Measurements from ENCODE around the gene ABCC1.

Gene ABCC1

DNA sequence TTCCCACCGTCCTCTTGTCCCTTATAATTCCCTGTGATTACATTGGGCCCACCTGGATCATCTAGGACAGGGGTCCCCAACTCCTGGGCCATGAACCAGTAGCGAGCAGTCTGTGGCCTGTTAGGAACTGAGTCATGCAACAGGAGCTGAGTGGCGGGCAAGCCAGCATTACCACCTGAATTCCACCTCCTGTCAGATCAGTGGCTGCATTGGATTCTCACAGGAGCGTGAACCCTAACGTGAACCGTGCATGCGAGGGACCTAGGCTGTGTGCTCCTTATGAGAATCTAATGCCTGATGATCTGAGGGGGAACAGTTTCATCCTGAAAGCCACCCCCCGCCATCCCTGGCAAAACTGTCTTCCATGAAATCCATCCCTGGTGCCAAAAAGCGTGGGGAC is 36.8 kb downstream of the ABCC1 start:
- H3K27ac ChIP-seq = no peak overlapping the region
- no peak for TF ChIP-seq ZFX (IDR thresholded peaks at IDR 0.05; ENCODE audit: borderline replicate concordance)
- TF ChIP-seq, protein P1, sequence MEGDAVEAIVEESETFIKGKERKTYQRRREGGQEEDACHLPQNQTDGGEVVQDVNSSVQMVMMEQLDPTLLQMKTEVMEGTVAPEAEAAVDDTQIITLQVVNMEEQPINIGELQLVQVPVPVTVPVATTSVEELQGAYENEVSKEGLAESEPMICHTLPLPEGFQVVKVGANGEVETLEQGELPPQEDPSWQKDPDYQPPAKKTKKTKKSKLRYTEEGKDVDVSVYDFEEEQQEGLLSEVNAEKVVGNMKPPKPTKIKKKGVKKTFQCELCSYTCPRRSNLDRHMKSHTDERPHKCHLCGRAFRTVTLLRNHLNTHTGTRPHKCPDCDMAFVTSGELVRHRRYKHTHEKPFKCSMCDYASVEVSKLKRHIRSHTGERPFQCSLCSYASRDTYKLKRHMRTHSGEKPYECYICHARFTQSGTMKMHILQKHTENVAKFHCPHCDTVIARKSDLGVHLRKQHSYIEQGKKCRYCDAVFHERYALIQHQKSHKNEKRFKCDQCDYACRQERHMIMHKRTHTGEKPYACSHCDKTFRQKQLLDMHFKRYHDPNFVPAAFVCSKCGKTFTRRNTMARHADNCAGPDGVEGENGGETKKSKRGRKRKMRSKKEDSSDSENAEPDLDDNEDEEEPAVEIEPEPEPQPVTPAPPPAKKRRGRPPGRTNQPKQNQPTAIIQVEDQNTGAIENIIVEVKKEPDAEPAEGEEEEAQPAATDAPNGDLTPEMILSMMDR (IDR thresholded peaks at IDR 0.05) = no peak

DNA sequence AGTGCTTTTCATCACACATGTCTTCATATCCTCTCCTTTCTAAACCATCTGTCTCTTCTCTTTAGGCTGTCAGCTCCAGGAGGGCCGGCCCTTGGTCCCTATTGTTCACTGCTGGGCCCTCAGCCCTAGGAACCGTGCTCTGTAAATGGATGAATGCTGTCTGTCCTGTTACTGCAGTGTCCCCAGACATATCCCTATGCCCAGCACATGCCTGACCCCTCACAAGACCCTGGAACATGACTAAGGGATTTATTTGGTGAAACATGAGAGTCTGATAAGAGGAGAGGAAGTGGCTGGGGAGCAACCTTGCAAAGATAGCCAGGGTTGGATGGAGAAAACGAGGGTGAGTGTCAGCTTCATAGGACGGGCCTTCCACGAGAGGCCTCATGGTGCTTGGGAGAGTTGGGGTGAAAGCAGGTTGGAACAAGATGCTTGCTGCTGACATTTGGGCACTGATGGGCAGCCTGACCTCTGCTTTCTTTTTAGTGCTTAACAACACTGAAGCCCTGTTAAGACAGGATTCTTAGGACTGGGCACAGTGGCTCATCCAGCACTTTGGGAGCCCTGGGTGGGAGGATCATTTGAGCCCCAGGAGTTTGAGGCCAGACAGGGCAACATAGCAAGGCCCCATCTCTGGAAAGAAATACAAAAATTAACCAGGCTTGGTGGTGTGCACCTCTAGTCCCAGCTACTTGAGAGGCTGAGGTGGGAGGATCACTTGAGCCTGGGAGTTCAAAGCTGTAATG is 39.0 kb downstream of the ABCC1 start:
- no peak for TF ChIP-seq ZFX (IDR thresholded peaks at IDR 0.05; ENCODE audit: borderline replicate concordance)
- TF ChIP-seq, protein P1 (IDR thresholded peaks at IDR 0.05) = no peak
- no peak overlapping the region for H3K27ac ChIP-seq

DNA sequence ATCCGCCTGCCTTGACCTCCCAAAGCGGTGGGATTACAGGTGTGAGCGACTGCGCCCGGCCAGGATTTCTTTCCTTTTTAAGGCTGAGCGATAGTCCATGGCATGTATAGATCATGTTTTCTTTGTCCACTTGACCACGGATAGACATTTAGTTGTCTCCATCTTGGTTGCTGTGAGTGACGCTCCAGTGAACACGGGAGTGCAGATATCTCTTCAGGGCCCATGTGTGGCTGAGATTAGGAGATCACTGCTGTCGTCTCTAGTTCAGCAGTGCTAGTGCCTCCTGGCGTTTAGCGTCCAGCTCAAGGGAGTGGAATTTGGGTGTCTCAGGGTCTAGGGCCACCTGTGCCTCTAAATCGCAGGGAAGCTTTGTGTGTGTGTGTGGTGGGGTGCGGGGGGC is 41.5 kb downstream of the ABCC1 start:
- TF ChIP-seq, protein P1 (IDR thresholded peaks at IDR 0.05) = no peak
- TF ChIP-seq ZFX (IDR thresholded peaks at IDR 0.05; ENCODE audit: borderline replicate concordance) = no peak
- no peak overlapping the region for H3K27ac ChIP-seq

DNA sequence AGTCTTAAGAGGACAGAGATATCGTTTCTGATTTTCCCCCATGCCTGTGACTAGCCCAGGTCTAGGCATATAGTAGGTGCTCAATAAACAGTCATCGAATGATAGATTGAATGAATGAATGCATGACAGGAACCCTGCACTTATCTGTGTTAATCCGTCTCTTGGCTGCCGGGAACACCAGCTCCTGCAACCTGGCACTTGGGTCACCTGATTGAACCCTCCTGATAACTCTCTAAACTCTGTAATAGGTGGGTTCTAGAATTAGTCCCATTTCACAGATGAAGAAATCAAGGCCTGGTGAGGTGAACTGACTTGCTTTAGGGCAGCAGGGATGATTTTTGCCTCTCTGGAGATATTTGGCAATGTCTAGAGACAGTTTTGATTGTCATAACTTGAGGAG is 43.7 kb downstream of the ABCC1 start:
- TF ChIP-seq ZFX (IDR thresholded peaks at IDR 0.05; ENCODE audit: borderline replicate concordance) = no peak
- TF ChIP-seq, protein P1 (IDR thresholded peaks at IDR 0.05) = no peak
- no peak overlapping the region for H3K27ac ChIP-seq

DNA sequence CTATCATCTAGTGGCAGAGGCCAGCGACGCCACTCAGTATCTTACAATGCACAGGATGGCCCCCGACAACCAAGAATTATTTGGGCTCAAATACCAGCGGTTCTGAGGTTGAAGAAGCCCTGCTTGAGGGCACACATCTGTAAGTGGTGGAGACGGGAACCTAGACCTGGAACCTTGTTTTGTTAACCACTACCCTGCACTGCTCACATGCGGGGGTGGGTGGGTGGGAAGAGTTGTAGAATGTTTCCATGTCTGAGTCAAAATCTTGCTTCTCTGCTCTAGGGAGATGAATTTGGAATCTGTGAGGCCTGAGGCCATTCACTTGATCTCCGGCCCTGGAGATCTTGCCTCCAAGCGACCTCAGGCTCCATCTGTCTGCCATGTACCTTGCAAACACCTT is 44.1 kb downstream of the ABCC1 start:
- TF ChIP-seq ZFX (IDR thresholded peaks at IDR 0.05; ENCODE audit: borderline replicate concordance) = no peak
- TF ChIP-seq, protein P1 (IDR thresholded peaks at IDR 0.05) = no peak
- no peak overlapping the region for H3K27ac ChIP-seq

DNA sequence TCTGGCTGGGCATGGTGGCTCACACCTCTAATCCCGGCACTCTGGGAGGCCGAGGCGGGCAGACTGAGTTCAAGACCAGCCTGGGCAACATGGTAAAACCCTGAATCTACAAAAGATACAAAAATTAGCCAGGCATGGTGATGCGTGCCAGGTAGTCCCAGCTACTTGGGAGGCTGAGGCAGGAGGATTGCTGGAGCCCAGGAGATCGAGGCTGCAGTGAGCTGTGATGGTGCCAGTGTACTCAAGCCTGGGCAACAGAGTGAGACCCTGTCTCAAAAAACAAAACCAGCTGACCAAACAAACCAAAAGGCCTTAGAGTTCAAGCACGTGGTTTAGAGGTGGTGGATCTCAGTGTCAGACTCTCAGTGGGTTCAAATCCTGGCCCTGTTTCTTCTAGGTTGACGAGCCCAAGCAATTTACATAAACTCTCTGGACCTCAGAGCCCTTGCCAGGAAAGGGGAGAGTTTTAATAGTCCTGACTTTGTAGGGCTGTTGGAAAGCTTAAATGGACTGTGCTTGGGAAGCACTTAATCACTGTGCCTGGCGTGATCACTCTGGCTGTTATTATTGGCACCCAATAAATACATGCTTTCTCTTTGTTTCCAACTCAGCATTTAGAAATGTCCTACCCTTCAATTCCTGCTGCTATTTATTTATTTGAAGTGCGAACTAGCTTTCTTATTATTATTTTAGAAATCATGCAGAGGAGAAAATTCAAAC is 44.7 kb downstream of the ABCC1 start:
- H3K27ac ChIP-seq = no peak overlapping the region

More for the DNA sequence above, 44.7 kb downstream of the ABCC1 start:
- no peak for TF ChIP-seq ZFX (IDR thresholded peaks at IDR 0.05; ENCODE audit: borderline replicate concordance)
- TF ChIP-seq, protein P1 (IDR thresholded peaks at IDR 0.05) = no peak

Measured in 22Rv1 (cell line).